ENCODE results near the gene PCARE.
"Not testable (repeated sequence)": the region's sequence is repeated elsewhere in the genome, so short reads cannot be mapped to it uniquely, and the experiment has no call there.

The PCARE gene

DNA sequence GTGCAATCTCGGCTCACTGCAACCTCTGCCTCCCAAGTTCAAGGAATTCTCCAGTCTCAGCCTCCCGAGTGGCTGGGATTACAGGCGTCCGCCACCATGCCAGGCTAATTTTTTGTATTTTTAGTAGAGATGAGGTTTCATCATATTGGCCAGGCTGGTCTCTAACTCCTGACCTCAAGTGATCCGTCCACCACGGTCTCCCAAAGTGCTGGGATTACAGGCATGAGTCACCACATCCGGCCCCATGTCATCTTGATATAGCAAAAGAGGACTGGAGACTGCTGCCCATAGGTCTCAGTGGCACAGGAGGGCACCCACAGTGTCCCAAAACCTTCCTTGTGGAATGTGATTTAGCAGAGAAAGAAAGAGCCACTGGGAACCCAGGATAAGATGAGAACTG is 16.0 kb upstream of the PCARE start:
- not testable (repeated sequence) for DNase-seq

DNA sequence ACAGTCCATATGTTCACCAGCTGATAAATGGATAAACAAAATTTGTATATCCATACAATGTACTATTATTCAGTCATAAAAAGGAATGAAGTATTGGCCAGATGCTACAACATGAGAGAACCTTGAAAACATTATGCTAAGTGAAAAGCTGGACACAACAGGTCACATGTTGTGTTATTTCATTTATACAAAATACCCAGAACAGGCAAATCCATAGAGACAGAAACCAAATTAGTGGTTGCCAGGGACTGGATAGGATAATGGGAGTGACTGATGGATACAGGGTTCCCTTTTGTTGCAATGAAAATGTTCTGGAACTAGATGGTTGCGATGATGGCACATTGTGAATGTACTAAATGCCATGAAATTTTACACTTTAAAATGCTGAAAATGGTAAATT is 10.2 kb upstream of the PCARE start:
- no peak for DNase-seq

DNA sequence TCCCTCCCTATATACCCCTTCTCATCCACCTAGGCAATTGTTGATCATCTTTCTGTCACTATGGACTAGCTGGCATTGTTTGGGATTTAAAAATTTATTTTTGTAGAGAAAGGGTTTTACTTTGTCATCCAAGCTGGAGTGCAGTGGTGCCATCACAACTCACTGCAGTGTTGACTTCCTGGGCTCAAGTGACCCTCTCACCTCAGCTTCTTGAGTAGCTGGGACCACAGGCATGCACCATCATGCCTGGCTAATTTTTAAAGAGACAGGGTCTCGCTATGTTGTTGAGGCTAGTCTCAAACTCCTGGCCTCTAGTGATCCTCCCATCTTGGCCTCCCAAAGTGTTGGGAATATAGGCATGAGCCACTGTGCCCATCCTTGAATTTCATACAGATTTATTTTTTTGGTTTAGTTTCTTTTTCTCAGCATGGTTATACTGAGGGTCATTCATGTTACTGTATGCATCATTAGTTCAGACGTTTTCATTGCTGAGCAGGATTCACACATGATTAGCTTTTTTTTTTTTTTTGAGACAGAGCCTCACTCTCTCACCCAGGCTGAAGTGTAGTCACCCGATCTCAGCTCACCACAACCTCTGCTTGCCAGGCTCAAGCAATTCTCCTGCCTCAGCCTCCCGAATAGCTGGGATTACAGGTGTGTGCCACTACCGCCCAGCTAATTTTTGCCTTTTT is 8.6 kb upstream of the PCARE start:
- no peak for DNase-seq

DNA sequence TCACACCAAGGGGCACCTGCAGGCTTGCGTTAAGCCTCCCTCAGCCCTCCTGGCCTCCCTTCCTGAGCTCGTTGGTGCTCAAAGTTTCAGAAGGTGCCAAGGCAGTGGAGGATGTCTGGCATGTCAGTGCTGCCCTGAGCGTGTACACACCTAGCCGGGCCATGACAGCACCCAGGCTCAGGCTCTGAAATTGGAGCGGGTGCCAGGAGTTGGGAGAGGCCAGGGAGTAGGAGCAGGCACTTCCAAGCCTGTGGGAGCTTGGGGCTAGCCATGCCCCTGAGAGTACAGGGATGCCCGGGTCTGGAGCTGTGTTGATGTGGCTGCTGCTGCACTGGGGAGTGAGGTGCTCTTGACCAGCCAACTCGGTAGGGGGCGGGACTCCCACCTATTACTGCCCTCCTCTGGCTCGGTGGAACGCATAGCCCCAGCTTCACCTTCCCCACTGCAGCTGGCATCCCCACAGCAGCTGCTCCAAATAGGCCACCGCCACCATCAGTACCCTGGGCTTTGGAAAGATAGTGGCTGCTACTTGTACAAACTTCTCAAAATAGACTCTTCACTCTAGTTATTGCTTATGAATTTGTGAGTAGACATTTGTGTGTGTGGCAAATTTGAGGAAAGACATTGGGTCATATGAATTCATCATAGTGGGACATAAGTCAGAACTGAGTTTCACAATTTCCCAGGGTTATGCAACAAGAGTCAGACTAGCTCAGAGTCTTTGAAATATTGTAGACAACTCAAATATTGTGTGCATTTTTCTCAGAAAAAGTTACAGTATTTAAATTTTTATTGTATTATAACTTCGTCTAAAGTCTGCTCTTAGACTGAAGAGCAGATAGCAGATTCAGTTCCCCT is 6.8 kb upstream of the PCARE start:
- DNase-seq: no peak

DNA sequence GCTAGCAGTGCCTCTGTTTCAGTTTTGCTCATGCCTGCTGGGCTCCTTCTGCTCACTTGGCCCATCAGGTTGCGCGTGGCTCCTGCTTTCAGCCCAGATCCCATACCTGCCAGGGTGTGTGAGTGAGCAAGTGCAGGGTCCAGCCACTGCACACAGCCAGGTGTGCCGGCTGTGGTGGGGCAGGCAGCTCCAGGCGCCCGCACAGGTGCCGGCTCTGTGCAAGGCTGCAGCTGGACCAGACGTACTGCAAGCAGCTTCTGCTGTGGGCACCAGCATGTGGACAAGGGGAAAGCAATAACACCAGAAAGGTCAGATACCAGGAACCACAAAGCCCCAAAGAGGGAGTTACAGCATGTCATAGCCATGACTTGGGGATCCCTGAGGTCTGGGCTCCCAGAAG is 5.6 kb upstream of the PCARE start:
- no peak for DNase-seq

DNA sequence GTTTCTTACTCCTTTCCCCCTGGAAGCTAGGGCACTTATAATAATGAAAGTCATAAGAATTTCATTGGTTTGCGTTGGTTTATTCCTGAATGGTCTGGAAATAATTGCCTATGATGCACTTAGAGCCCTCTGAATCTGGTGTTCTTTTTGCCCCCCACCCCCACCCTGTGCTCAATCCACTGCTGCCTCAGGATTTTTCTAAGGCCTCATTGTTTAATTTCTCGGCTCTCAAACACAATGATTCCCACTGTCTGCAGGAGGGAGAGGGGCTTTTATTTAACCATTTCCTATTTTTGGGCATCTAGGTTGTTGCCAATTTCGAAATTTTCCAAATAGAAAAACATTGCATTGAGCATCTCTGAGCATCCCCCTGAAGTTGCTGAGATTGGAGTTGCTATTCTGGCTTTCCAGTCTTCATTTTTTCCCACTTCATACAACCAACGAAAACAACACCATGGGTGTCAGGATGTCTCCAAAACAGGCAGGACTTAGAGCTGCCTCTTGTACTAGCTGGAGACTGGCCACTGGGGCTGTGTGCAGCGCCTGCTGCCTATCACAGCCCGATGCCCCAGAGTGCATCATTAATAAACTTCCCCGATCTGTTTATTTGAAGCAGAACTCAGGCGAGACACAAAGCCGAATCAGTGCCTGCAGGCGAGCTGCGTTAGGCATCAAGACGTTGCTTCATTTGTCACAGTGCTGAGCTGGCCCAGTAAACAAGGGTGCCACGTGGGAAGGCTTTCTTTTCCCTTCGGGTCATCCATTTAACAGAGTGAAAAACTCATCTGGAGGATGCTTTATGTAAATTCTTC is 1.8 kb upstream of the PCARE start:
- no peak for DNase-seq

DNA sequence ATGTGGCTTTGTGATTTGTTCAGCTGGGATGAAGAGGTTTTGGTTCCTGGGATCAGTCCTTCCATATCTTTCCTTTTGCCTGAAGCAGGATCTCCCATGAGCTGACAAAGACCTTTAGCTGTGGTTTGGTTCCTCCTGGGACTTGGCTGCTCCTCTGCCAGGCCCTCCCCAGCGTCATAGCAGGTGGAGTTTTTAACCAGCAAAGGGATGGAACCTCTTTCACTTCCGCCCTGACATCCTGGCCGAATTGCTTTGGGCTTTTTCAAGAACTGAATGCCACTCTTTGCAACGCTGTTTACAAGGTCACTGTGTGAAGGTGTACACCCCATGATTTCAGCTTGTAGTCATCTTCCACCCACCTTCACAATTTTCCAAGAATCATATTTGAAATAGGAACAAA is 390 bp downstream of the PCARE start:
- DNase-seq: no peak

DNA sequence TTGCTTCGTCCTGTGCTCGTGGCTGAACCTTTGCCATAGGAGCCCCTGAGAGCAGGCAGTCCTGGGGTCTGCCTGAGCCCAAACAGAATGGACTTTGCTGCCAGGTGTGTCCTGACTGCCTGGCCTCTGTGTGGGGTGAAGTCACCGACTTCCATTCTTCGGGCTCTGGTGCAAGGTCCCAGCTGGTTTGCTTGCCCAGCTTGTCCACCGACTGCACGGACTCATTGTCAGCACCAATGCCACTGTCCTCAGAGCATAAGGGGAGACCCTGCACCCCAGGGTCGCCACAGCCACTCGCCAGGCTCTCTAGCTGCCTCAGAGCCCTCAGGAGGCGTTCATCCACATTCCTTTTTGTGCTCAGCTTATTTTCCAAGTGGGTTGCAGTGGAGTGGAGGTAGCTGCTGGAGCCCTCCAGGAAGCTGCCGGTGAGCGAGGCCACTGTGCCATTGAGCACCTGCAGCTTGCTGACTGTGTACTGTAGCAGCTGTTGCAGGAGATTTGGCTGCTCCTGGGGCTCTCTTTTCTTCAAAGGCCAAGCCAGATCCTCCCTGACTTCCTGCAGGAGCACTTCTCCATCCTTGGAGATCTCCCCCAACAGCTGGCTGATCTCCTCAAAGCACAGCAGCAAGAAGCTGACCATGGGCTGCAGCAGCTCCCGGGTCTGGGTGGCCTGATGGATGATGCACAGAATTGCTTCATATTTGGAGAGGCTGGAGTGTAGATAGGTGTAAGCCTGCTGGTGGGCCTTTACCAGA is 1.2 kb downstream of the PCARE start:
- DNase-seq: no peak

DNA sequence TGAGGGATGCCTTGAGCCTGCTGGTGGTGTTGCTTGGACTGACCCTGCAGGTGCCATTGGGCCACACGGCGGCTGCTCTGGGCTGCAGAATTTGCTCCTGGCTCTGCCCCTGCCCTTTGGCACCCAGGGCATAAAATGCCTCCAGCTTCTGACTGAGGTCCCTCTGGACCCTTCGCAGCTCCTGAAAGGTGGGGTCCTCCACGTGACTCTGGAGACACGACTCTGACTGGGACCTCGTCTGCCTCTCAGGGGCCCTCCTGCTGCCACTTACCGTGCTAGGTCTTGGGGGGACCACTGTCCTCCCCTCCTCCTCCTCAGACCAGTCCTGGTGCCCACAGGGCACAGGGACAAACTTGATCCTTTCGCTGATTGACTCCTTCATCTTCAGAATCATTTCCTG is 2.1 kb downstream of the PCARE start:
- DNase-seq: no peak

DNA sequence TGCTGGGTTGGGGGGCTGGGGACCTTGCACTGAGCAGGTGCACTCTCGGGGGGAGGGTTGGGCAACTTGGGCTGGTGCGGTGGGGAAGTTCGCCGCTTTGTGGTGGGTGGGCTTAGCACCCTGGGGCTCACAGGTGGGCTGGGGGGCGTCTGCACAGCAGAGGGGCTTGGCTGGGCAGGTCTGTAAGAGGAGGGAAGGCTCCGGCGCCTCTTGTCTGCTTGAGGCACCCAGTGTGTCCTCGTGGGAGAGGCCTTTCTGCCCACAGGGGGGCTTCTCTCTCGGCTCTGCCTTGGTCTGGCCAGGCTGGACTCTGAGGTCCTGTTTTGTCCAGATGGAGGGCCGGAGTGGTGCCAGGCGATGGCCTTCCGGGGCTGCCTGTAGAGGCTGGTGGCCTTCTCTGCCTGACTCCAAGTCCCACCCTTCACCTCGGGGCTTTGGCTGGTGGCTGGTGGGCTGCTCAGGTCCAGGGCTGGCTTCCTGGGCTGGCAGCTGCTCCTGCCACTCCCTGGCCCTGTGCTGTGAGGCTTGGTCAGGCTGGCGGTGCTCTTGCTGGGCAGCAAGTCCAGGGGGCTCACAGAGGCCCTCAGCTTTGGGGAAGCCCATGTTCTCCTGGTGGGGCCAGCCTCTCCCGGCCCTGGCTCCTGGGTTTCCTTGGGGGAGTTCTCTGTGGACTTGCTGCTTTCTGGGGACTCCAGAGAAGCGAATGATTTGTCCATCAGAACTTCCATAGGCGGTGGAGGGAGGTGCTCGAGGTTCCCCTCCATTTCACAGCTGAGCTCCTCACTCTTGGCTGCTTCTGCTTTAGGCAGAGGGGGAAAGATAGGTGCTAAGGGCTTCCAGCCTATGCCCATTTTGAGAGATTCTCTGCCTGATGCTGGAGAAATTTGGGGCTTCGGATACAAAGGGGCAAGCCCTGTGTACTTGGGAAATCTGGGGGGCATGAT is 3.0 kb downstream of the PCARE start:
- DNase-seq: no peak

DNA sequence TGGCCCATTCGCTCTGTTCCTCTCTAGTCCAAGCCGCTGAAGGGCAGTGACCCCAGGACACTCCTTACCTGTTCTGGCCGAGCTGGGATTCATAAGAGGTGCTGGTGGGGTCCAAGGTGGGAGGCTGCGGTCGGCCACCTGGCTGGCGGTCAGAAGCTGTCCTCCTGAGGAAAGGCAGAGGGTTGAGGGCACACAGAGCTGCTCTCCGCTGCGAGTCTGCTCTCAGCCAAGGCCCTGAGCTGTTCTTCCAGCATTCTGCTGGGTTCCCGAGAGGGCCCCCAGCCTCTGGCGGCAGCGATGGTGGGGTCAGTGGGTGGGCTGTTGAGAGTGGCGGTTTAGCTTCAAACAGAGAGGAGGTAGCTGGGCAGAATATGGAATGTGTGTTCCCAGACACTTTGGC is 3.8 kb downstream of the PCARE start:
- no peak for DNase-seq

DNA sequence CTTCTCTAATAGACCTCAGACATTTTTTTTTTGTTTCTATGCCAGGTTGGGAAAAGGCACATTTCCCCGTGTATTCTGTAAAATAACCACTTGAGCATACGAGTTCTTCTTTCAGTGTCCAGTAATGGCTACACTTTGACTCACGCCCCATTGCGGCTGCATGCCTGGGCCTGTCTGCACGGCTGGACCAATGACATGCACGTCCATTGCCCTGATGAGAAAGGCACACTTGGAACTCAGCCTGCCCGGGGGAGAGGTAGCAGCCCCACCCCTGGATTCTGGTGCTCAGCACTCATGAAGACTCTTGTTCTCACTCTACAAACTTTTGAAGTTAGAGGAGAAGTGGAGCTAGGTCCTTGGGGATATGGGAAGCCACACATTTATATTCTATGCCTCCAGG is 5.8 kb downstream of the PCARE start:
- no peak for DNase-seq

DNA sequence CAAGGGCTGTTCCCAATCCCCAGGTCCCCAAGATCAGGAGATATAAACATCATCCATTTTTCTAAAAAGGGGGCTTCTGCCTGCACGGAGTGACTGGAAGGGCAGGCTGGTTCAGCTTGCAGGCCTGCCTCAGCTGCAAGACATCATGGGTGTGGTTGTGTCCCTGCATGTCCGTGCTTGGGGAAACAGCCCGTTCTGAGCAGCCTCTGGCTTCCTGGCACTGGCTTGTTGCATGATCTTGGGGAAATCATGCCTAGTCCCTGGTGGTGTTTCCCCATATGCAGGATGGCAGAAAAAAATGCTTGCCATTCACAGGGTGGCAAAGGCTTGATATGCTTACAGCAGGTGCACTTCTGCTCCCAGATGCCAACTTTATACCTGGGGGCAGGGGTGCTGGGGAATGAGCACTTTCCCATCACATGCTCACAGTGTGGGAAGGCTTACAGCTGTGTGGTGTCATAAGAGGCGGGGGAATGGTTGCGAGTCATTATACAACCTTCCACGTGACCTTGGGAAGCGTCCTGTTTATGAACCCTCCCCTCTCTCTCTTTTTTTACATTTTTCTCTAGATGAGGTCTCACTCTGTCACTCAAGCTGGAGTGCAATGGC is 7.2 kb downstream of the PCARE start:
- no peak for DNase-seq

DNA sequence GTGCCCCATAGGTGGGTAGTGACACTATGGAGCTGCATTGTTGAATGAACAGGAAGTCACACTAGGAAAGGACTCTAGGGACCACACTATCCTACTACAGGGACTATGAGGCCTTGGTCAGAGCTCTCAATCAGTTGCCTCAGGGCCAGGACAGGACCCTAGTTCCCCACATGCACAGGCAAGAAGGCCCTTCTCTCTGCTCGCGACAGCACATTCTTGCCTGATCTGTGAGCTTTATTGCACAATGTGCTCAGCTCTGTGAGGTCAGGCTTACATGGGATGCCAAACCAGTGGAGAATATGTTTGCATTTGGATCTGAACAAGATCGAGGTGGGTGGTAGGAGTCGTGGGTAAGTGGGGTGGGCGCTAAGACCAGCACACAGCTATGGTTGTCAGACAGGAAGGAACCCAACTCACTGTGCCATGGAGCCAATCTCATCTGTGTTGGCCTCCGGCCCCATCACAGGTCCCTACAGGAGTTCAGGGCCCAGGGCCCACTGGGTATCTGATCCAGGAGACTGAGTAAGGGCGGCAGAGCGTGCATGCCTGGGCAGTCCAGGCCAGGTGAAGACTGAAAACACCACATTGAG is 8.0 kb downstream of the PCARE start:
- no peak for DNase-seq

DNA sequence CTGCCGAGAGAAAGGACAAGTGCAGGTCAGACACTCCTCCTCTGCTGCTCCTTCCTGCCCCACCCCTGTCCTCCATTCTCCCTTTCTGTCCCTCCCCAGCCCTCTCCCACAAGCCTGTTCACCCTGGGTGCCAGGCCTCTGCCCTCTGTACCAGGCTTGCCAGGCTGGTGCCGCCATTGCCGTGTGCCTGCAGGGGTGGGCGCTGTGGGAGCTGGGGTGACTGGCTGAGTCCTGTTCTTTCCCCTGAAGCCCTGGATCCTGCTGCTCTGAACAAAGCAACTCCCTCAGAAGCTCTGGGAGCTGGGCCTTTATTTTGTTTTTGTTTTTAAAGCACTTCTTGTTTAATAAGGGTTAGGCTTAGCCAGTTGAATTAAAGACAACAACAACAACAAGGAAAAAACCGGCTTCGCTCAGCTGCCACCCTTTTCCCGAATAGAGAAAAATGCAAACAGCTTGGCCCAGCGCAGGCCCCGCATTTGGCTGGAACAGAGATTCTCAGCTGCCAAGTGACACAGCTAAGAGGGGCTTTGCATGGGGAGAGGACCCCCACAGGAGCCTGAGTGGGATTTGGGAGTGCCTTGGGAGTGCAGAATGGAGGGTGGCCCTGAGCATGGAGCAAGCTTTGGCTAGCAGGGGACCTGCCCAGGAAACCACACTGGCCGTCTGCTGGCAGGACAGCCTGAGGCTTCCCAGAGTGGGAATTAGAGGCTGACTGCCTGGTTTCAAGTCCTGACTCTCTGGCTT is 9.1 kb downstream of the PCARE start:
- no peak for DNase-seq

DNA sequence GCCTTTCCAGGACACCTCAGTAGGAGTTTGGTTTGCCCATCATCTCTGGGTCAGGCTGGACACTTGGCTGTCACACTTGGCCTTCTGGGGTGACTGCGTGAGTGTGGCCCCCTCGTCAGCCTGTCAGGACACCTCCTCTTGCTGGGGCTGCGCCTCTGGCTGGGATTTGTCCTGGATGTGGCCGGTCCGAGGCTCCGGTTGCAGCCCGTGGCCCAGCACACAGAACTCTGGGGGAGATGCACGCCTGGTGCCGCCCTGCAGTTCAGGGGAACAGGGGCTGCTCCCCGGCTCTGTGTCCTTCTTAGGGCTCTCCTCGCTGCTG is 9.6 kb downstream of the PCARE start:
- DNase-seq: no peak

DNA sequence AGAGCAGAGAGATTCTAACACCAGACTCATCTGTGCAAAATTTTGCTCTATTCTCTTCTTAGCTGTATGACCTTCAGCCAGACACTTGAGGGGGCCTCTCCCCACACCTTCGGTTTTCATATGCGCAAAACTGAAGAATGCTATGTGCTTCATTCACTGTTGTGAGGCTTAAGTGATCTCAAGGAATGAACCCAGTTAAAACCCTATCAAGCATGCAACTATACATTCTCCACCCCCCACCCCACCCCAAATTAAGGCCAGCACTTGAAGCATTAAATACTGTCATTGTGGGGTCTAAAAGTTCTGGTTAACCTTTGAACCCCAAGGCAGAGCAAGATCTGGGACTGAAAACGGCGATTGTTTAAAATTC is 10.0 kb downstream of the PCARE start:
- no peak for DNase-seq

DNA sequence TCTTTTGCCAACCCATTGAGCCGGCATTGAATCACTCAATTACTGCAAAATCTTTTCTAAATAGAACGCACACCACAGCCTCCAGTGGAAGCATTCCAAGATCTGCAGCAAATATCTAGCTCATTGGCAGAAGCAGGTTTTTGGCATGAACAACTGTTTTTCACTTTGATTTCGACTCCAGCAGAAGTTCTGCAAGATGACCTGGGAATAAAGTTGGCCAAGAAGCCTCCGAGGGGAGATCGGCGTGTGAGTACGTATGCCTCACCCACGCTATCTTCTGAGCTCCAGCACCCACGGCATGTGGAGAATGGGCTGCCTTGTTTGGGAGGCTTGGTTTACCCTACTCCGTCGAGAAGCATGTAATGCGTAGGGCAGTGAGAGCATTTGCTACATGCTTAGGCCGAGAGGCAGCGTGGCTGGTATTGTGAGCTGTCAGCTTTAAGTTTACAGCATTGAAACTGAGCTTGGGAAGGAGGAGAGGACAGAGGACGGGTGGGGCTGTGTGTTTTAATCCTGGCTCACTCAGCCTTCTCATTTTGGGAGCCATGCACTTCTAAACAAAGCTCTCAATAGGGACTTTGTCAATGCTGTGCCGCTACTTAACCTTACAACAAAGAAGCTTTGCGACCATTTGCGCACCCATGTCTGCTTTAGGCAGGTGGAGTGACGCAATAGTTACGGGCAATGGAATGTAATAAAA is 10.5 kb downstream of the PCARE start:
- DNase-seq: no peak

DNA sequence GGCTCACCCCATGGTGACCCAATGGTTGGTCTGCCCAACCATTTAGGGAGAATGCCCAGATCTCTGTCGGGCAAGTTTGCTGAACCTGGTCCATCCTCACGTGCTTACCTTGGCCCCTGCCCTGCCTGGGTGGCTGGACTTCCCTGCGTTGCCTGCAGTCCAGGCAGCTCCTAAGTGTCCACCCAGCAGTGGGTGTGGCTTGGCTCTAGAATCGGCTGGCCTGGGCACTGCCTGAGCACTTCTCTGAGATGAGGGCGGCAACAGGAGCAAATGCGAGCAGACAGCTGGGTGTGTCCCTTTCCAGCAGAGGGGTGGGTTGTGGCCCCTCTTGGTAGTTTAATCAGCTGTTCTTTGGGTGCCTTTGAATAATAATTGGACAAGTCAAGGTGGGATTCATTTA is 11.3 kb downstream of the PCARE start:
- DNase-seq: no peak

DNA sequence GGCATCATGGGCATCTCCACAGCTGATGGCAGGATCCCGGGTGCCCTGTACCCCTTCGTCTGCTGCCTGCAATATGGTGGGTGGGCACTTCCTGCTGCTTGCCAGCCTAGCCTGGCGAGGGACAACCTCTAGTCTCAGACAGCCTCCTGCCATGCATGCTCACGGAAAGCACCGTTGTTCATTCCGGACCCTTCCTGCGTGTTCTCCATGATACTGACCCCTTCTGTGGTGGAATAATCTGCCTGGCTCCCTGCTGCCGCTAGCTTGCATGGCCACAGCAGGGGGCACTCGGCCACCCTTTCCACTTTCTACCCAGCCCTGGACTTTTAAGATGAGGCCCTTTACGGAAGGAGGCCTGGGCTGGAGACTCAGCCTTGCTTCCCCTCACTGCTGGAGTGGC is 12.0 kb downstream of the PCARE start:
- DNase-seq: no peak

Data from COR-L47 (cell line).